HG03378 (cell line): Measurements from ENCODE around the gene MIOS.
A peak's percentile ranks its signal among the peaks of the same experiment; 100 is the strongest.
"Not testable (repeated sequence)": the region's sequence is repeated elsewhere in the genome, so short reads cannot be mapped to it uniquely, and the experiment has no call there.

Experiments used
- ATAC-seq: cut with Tn5 transposase; IDR thresholded peaks from one replicate; pipeline ENCODE4 v1.9.1; 2021; ENCODE audit warnings: mild to moderate bottlenecking, moderate library complexity; ENCODE audit not compliant: unreplicated experiment

The MIOS gene

DNA sequence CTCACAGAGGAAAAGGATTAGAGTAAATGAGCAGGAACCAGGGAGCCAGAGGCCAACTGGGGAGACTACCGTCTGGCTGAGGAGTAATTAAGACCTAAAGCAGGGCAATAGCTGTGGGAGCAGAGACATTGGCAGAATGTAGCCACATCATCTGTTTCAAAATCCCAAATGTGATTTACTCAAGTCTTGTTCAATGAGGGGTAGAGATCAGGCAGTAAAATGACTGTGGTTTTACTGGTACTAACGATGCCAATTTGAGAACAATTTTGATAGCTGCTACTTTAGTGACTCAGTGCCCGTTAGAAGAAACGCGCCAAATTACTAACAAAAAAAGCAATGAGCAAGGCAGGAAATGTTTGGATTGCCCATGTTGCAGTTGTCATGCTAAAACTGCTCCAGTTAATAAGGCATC is 12.7 kb upstream of the MIOS start:
- ATAC-seq, result no peak

DNA sequence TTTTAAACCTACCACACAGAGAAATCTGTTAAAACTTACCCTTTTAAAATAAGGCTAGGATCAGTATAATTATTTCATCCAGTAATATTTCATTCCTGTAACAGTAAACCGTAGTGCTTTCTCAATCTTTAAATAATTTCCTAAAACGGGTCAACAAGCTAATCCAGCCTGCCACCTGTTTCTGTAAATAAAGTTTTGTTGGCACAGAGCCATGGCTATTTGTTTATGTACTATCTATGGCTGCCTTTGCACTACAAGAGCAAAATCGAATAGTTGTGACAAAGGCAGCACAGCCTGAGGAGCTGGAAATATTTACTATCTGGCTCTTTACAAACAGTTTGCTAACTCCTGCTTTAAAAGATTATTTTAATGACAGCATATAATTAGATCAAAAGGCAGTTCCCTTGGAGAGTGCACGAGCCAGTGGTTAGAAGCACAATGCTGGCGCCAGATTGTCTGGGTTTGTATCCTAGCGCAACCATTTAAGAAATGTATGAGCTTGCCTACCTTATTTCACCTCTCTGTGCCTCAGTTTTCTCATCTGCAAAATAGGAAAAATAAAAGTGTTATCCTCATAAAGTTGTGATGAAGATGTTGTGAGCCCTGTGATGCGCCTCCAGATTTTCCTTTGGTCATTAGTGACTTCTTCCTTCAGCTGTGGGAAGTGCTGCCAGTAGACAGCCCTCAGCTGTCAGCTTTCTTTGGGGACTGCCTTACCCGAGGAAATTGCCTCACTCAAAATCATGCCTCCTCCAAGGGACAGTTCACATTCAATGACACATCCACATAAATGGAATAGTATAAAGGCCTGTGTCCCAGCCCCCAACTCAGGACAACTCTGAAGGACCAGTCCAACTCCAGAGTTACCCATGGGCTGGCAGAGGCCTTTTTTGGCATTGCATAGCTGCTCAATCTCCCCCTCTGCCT is 11.8 kb upstream of the MIOS start:
- no peak for ATAC-seq

DNA sequence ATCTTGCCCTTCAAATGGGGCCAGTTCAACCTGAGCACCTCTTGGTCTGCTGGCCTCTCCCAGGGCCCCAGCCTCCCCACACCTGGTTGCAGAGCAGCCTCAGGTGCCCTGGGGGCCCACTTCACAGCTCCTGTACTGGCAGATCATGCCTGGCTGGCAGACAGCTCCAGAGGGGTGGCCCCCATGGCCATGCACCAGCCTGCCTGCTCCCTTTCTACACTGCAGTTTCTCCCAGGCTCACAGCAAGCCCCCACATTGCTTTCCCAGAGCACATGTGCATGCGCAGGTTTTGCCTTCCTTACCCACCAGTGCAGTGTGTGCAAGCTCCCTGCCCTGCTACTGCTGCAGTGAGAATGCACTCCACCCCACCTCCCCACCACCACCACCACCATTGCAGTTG is 9.8 kb upstream of the MIOS start:
- ATAC-seq, result no peak

DNA sequence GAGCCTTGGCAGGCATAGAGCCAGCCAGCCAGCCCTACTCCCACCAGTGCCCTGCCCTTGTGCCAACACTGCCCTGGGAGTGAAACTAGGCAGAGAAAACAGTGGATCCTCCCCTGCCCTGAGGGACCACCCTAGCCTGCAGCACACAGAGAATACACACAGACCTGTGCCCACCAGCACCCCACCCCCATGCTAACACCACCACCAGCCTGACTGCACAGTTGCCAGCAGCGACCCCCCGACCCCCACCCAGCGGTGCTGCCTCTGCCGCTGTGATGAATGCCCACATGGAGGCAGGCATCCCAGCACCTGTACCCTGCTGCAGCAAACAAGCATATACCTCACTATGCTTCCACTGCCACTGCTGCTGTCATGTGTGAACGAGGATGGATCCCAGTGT is 9.4 kb upstream of the MIOS start:
- ATAC-seq, result no peak

DNA sequence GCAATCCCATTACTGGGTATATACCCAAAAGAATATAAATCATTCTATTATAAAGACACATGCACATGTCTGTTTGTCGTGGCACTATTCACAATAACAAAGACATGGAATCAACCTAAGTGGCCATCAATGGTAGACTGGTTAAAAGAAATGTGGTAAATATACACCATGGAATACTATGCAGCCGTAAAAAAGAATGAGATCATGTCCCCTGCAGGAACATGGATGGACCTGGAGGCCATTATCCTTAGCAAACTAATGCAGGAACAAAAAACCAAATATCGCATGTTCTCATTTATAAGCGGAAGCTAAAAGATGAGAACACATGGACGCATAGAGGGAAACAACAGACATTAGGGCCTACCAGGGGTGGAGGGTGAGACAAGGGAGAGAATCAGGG is 5.1 kb upstream of the MIOS start:
- not testable (repeated sequence) for ATAC-seq

DNA sequence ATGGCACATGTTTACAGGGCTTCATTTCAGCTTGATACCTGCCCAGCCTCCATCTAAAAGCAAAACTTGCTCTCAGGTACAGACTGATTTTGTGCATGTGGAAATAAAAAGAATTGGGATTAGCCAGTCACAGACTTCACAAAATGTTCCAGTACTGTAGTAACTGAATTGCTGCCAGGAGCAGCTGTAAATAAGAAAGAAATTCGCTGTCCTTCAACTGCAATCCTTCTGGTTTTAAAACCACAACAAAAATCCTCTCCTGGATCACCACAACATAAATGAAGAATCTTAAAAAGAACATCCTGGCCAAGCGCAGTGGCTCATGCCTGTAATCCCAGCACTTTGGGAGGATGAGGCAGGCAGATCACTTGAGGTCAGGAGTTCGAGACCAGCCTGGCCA is 3.9 kb upstream of the MIOS start:
- no peak for ATAC-seq

DNA sequence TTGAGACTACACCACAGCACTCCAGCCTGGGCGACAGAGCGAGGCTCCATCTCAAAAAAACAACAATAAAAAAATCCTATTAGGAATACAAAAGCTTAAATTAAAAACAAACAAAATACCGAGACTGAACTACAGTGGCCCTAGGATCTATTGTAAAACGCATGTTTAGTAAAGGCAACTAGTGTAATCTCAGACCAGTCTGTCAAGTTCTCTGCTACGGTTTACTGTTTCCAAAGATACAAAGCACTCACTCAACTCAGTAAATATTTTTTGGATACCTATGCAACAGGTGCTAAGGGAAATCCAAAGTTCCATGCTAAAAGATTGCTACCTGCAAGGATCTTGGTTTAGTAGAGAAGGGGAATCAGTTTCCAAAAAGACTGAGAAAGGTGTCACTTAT is 3.4 kb upstream of the MIOS start:
- no peak for ATAC-seq

DNA sequence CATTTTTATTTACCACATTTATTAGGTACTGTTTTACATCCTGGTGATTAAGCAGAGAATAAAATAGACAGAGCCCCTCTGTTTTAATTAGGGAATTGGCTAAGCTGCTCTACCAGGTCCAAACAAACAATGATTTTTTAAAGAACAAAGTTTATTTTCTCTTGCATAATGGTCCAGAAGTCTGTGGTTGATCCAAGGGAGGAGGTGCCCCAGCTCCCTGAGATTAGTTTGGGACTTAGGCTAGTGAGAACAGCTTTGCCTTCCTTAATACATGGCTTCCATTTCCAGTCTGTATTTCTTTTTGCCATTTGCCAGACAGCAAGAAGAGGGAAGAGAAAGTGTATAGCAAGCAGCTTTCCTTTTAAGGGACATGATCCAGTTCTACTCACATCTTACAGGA is 2.9 kb upstream of the MIOS start:
- no peak for ATAC-seq

DNA sequence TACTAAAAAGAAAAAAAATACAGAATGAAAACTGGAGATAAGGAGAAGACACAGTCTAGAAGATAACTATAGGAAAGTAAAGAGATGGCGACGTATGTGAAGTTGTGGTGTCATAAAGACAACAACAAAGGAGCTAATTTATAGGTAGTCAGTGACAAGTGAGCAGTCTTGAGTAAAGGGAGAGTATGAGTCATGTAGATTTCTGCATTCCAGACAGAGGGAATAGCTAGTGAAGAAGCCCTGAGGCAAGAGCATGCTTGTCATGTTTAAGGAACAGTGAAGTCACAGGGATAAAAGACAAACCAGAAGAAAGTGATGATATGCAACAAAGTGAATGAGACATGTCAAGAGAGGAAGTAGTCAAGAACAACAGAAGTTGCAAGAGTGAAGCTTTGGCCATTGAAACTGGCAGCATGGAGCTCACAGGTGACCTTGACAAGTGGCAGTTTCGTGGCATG is 2.3 kb upstream of the MIOS start:
- no peak for ATAC-seq

DNA sequence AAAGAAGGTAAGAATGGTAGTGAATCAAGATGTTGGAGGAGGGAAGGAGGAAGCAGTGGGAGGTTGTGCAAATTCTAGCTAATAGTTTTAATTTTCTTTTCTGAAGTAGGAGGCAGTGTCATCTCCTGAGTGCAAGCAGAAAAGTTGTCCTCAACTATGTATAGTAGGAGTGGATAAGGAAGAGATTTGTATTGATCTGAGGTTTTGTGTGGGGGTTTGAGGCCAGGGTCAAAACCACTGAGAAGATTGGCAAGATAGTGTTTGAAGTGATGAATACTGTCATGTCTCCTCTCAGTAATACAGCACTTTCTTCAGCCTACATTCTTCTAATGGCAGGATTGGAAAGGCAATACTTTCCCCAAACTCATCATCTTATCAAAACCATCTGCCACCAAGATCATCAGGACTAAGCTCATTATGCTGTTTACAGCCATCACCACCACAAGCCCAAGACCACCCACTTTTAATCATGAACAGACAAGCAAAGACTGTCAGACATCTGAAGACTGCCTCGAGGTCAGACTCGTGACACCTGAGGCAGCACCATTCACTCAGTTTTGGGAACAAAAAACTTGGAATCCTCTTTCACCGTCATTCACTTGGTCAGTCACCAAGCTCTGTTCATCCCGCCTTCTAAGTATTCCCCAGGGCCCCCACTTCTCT is 1.5 kb upstream of the MIOS start:
- no peak for ATAC-seq

DNA sequence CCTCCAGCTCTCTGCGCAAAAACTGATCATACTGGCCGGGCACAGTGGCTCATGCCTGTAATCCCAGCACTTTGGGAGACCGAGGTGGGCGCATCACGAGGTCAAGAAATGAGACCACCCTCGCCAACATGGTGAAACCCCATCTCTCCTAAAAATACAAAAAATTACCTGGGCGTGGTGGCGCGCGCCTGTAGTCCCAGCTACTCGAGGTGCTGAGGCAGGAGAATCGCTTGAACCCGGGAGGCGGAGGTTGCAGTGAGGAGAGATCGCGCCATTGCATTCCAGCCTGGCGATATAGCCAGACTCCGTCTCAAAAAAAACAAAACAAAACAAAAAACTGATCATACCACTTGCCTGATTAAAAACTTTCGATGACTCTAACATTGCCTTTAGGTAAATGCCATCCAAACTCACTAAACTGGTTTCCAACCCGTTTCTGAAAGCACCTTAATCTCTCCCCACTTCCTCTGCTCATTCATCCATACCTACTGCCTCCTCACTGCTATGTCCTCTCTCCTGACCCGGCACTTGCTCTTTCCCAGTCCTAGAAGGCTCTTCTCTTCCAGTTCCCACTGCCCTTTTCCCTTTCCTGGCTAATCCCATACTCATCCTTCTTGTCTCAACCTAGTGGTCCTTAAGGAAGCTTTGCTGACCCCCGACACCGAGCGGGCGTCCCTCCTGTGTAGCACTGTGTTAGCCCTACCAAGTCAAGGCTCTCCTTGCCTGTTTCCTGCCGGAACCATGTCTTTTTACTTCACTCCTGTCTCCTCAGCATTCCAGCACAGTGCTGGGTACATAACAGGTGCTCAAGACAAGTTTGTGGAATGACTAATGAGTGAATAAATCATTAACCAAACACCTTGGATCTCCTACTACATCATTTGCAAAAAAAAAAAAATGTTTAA is 686 bp upstream of the MIOS start:
- ATAC-seq, result peak; percentile 43

DNA sequence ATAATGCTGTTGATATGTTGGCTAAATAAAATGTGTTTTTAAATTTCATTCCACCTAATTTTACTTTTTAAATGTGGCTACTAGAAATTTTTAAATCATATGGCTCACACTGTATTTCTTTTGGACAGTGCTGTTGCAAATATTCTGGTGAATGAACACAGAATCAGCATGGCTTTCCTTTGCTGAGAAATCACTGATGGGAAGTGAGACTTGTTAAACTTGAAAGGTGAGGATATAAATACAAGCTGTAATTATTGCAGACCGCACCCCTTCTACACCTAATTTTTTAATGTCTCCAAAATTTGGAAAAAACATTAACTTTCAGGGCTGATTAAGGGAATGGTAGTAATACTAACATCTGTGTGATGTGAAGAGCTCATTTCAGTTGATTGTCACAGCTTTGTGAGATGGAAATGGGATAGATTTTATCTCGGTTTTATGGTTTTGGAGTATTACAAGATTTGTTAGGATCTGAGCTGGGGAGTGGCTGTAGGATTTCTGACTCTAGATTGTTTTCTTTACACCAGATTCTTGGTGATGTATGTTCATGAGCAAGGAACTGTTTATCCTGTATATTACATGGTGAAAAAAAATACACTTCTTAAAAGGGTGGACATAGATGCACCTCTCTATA is 1.3 kb downstream of the MIOS start:
- no peak for ATAC-seq

DNA sequence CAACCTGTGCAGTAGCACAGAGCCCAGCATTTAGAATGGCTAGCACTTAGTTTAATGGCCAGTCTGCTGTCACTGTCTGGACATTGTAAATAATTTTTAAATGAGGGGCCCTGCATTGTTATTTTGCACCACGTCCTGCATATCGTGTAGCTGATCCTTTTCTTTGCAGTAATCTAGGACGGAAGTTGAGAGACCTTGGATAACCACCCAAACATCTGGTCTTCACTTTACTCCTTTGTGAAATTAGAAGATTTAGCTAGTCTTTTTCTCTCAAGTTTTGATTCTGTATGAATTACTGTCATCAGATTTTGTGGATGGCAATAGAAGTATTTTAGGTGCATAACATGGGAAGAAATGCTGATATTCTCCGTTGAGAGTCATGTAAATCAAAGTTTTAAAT is 1.9 kb downstream of the MIOS start:
- no peak for ATAC-seq

DNA sequence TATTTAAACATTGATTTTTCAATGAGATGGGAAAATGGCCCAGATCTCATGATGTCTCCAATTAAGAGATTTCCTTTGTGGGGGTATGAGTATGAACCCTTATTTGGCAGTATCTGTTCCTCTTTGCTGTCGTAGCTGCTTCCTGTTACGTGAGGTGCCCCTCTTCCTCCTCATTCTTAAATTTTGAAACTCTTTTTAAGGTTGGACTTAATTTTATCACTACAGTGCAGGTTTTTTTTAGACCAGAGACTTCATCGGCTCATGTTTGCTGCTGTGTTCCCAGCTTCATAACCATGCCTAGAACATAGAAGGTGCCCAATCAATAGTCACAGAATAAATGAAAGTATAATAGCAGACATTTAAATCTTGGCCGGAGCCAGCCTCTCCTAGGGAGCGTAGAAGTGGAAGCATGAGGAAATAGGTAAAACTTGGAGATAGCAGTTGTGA is 2.4 kb downstream of the MIOS start:
- peak; percentile 59 for ATAC-seq

DNA sequence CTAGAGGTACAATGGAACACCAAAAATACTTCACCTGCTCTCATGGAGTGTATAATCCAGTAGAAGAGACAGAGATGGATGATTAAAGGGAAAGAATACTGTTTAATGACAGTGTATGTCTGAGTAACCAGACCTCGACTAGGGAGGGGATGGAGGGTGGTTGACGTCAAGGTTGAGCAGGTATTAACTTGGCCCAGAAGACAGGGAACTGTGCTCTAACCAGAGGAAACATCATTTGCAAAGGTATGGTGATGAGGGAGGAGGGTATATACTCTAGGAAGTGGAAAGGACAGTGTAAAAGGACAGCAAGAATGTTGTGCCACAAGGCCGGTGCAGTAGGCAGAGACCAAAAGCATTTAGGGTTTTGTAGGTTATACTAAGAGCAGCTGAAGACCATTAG is 2.9 kb downstream of the MIOS start:
- ATAC-seq, result peak; percentile 33

DNA sequence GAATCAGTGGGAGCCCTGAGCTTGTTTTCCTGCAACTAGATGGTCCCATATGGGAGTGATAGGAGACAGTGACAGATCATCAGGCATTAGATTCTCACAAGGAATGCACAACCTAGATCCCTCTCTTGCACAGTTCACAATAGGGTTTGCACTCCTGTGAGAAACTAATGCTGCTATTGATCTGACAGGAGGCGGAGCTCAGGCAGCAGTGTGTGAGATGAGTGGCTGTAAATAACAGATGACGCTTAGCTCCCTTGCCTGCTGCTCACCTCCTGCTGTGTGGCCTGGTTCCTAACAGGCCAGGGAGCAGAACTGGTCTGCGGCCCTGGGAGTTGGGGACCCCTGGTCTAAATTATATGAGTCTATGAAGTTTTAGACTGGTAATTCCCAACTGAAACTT is 3.9 kb downstream of the MIOS start:
- ATAC-seq, result no peak

DNA sequence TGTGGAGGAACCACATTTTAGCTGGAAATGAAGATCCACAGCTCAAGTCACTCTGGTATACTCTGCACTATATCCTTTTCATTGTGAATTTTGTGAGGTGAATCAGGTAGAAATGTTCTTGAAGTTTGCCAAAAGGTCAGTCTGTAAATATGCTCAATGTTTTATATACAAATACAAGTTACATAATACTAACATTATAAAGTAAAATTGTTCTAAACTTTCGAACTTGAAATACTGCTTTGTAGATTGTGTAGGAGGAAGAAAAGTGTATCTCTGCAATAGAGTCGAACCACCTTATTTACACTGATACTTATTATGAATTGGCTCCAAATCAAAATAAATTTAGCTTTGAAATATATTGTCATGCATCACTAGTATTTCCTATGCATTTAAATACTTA is 7.0 kb downstream of the MIOS start:
- ATAC-seq, result no peak

DNA sequence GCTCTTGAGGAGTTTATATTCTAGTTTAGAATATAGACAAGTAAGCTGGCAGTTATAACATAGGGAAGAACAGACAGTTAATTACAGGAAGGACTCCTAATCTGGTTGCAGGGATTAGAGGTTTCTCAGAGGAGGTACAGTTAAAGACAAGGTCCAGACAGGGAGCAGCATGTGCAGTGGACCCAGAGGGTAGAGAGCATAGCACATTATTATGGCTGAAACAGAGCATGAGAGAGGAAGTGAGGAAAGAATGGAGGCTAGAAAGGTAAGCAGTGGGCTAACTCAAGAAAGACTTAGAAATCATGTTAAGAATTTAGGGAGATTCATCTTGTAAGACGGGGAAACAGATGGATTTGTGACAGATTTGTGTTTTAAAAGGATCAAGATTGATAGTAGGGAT is 9.7 kb downstream of the MIOS start:
- no peak for ATAC-seq

DNA sequence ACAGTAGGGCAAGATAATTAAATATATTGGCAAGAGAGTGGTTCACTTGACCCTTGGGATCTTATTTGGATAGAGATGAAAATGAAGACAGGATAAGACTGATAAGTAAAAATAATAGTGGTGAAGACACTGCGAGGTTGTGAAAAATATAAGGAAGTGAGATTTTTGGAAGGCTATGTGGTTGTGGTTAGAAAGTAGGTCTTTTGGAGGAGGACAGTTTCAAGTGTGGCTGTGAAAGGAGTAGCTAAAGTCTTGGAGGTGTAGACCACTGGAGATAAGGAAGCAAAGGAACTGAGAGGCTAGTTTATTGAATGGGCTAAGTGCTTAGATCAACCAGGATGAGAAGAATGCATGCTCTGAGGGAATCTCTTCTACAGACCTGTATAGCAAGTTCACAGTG is 11.2 kb downstream of the MIOS start:
- peak; percentile 81 for ATAC-seq

DNA sequence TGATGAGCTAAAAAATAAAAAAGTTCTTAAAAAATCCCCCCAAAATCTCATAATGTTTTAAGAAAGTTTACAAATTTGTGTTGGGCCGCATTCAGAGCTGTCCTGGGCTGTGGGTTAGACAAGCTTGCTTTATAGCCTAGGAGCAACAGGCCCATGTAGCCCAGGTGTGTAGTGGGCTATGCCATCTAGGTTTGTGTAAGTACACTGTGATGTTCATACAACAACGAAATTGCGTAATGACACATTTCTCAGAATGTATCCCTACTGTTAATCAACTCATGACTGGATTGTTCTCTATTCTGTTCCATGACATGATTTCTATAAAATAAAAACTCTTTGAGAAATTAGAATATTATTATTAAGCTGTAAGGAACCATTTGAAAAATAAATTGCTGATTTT is 13.0 kb downstream of the MIOS start:
- no peak for ATAC-seq
